Astrocyte (in vitro differentiated cells and primary cell): ENCODE data around the gene CDK2.

Source experiments
- CTCF ChIP-seq: IDR thresholded peaks from 2 replicates; pipeline ENCODE4 v1.5.1; 2011; ENCODE audit warnings: low read depth, mild to moderate bottlenecking, inconsistent platforms, low read length, moderate library complexity; ENCODE audit not compliant: insufficient read depth
- EZH2 ChIP-seq: IDR thresholded peaks from 2 replicates; pipeline ENCODE4 v1.6.1; 2012; ENCODE audit warnings: mild to moderate bottlenecking, low read length, inconsistent platforms; ENCODE audit not compliant: insufficient read depth

- TF ChIP-seq CTCF (peak; percentile 86), EZH2 (no peak)
Measured at GRCh38 chr12:55940065-55940732, 26.4 kb upstream of the CDK2 start.
